ENCODE data around the gene ZNF292.

Gene ZNF292

GRCh38 chr6:87261534-87261933 is 106.2 kb downstream of the ZNF292 start:
- TF ChIP-seq CTCF (conservative IDR thresholded peaks at IDR 0.05; ENCODE audit: low read length) = no peak
- no peak overlapping the region for H3K4me3 ChIP-seq (ENCODE audit: low read length)
- no peak for DNase-seq (ENCODE audit: low read depth)

- no peak overlapping the region for H3K4me3 ChIP-seq (ENCODE audit: low read length)
- TF ChIP-seq CTCF (conservative IDR thresholded peaks at IDR 0.05; ENCODE audit: low read length) = no peak
- DNase-seq (ENCODE audit: low read depth) = no peak
Measured at GRCh38 chr6:87264481-87264880, 109.1 kb downstream of the ZNF292 start.

GRCh38 chr6:87274660-87275274 is 119.4 kb downstream of the ZNF292 start:
- TF ChIP-seq CTCF (conservative IDR thresholded peaks at IDR 0.05; ENCODE audit: low read length) = no peak
- DNase-seq (ENCODE audit: low read depth) = peak; percentile 76
- H3K4me3 ChIP-seq (ENCODE audit: low read length) = no peak overlapping the region

- no peak overlapping the region for H3K4me3 ChIP-seq (ENCODE audit: low read length)
- TF ChIP-seq CTCF (conservative IDR thresholded peaks at IDR 0.05; ENCODE audit: low read length) = no peak
- DNase-seq (ENCODE audit: low read depth) = no peak
Measured at GRCh38 chr6:87276624-87277023, 121.3 kb downstream of the ZNF292 start.

- H3K4me3 ChIP-seq (ENCODE audit: low read length) = no peak overlapping the region
- peak; percentile 7 for DNase-seq (ENCODE audit: low read depth)
- peak; percentile 26; the same call in 1 of the 2 replicates for TF ChIP-seq CTCF (conservative IDR thresholded peaks at IDR 0.05; ENCODE audit: low read length)
Measured at GRCh38 chr6:87277123-87277522, 121.8 kb downstream of the ZNF292 start.

GRCh38 chr6:87279196-87279595 is 123.8 kb downstream of the ZNF292 start:
- DNase-seq (ENCODE audit: low read depth) = no peak
- TF ChIP-seq CTCF (conservative IDR thresholded peaks at IDR 0.05; ENCODE audit: low read length) = no peak

GRCh38 chr6:87281426-87281825 is 126.1 kb downstream of the ZNF292 start:
- no peak for TF ChIP-seq CTCF (conservative IDR thresholded peaks at IDR 0.05; ENCODE audit: low read length)
- peak; percentile 5 for DNase-seq (ENCODE audit: low read depth)
- no peak overlapping the region for H3K4me3 ChIP-seq (ENCODE audit: low read length)

More at GRCh38 chr6:87279196-87279595, 123.8 kb downstream of the ZNF292 start:
- H3K4me3 ChIP-seq (ENCODE audit: low read length) = no peak overlapping the region

Measured in AG10803 (cell line).